GM10847 (cell line): ENCODE measurements around the gene ARHGAP21.

Experiments
- POLR2A ChIP-seq: IDR thresholded peaks from 2 replicates; pipeline ENCODE4 v1.6.1; 2011; ENCODE audit not compliant: insufficient read length; ENCODE audit errors: extremely low read depth

The ARHGAP21 gene

GRCh38 chr10:24542314-24543270, 181.1 kb downstream of the ARHGAP21 start:
- TF ChIP-seq POLR2A, result no peak

DNA sequence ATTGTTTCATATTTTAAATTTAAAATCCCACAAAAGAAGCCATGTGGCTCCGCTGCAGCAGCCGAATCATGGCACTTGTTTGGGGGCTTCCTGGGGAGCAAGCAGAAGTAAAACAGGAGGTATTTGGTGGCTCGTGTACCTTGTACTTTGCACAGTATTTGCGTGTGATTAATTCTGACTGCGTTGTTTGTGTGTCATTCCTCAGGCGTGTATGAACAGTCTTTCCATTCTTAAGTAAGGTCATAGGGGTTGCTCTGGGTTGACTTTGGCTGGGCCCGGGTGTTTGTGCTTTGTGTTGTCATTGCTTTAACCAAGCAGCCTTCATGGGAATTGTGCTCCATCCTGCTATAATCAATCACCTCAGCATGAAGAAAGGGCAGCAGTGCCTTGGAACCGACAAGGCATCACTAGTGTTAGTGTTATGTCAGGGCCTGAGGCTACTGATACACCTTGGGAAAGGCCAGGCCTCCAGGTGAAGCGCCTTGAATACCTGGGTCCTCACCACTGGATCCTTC, 182.4 kb downstream of the ARHGAP21 start:
- TF ChIP-seq POLR2A, result no peak

- TF ChIP-seq POLR2A, result no peak
These were observed 187.1 kb downstream of the ARHGAP21 start for GRCh38 chr10:24536636-24537035.

GRCh38 chr10:24533981-24534380, 189.7 kb downstream of the ARHGAP21 start:
- no peak for TF ChIP-seq POLR2A
